ENCODE data around the gene PDCD1. TPM values are rescaled to one million over a fixed set of nuclear protein-coding genes. Genes with fewer than 3 reads are reported as not detected.
"Not testable (repeated sequence)": the region's sequence is repeated elsewhere in the genome, so short reads cannot be mapped to it uniquely, and the experiment has no call there.

Gene PDCD1
- total RNA-seq, 4 donors from 2014 or later: not detected

DNA sequence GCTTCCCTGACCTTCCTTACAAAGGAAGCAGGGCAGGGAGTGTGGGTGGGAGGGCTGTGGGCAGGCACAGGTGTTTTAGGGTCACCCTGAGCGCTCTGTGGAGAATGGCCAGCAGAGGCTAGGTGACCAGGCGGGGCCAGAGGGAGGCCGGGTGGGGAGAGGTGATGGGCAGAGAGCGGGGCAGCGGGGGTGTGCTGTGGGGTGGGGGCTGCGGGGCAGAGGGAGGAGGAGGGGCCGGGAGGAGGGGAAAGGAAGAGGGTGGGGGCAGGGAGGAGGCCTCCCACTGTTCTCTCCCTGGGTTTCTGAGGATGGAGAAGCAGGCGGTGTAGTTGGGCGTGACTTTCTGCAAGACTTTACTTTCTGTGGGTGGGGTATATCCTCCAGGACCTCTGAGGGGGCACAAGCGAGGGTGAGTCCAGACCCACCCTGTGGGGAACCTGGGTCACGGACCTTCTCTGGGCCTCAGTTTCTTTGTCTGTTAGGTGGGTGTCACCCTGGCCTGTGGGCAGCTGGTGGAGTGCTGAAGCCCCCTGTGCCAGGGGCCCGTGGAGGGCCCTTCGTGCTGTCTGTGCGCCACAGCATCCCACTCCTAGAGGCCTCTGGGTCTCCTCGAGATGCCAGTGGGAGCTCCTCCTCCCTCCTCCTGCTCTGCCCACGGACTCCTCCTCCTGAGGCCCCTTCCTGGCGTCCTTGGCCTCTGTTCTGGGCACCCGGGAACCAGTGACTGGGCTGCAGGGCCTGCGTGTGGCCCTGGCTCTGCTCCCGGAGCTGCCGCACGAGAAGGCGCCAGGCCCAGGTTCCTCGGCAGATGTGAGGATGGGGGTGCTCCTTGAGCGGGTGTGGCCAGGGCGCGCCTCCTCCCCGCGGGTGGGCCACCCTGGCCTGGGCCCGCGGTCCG lies 56.0 kb downstream of the PDCD1 start:
- Histone ChIP-seq H3K27me3 (peaks cover 25% of the 10 kb centered on the region), H3K4me3 (peak overlapping the region; percentile 51), H3K27ac (no peak overlapping the region), H3K4me1 (peaks cover 23% of the 10 kb centered on the region), H3K36me3 (no peaks in the 10 kb centered on the region), H3K9me3 (no peaks in the 10 kb centered on the region)
- TF ChIP-seq EP300 (IDR thresholded peaks at IDR 0.05): no peak
- TF ChIP-seq, protein P1, sequence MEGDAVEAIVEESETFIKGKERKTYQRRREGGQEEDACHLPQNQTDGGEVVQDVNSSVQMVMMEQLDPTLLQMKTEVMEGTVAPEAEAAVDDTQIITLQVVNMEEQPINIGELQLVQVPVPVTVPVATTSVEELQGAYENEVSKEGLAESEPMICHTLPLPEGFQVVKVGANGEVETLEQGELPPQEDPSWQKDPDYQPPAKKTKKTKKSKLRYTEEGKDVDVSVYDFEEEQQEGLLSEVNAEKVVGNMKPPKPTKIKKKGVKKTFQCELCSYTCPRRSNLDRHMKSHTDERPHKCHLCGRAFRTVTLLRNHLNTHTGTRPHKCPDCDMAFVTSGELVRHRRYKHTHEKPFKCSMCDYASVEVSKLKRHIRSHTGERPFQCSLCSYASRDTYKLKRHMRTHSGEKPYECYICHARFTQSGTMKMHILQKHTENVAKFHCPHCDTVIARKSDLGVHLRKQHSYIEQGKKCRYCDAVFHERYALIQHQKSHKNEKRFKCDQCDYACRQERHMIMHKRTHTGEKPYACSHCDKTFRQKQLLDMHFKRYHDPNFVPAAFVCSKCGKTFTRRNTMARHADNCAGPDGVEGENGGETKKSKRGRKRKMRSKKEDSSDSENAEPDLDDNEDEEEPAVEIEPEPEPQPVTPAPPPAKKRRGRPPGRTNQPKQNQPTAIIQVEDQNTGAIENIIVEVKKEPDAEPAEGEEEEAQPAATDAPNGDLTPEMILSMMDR (IDR thresholded peaks at IDR 0.05): no peak
- no peak for TF ChIP-seq POLR2A (IDR thresholded peaks at IDR 0.05)
- no peak for TF ChIP-seq POLR2AphosphoS5 (IDR thresholded peaks at IDR 0.05)
- no peak for DNase-seq (ENCODE audit: low spot score in 2 of 2)
- 53% methylated on average over 18 of the region's 32 CpGs for WGBS

DNA sequence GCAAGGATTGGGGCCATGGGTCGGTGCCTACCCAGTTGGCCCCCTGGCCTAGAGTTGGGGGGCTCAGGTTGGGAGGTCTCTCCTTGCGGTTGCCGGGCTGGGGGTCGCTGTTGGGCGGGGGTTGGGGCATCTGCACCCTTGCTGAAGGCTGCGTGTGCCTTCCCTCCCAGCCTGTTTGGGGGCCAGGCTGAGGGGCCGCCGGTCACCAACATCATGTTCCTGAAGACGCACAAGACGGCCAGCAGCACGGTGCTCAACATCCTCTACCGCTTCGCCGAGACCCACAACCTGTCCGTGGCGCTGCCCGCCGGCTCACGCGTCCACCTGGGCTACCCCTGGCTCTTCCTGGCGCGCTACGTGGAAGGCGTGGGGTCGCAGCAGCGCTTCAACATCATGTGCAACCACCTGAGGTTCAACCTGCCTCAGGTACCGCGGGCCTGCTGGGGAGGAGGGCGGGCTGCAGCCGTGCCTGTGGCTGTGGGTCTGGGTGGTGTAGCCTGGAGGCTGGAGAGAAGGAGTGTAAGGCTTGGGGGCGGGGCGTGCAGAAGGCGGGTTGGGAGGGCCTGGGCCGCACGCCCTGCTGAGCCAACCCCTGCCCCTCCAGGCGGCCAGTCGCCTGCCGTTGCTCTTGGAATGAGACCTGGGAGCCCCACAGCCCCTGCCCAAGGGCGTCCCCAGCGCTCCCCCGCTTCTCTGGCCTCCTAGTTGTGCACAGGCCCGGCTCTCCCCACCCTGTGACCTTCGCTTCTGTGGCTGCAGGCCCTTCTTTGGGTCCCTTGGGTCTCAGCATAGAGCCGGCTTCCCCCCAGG lies 56.9 kb downstream of the PDCD1 start:
- no peak overlapping the region for H3K4me3 ChIP-seq
- H3K36me3 ChIP-seq: no peaks in the 10 kb centered on the region
- 65% methylated on average over 6 of the region's 44 CpGs for WGBS
- no peak for DNase-seq (ENCODE audit: low spot score in 2 of 2)
- H3K27ac ChIP-seq: no peak overlapping the region
- H3K4me1 ChIP-seq: peaks cover 23% of the 10 kb centered on the region
- TF ChIP-seq, protein P1 (IDR thresholded peaks at IDR 0.05): no peak
- TF ChIP-seq POLR2A (IDR thresholded peaks at IDR 0.05): no peak
- no peak for TF ChIP-seq POLR2AphosphoS5 (IDR thresholded peaks at IDR 0.05)
- TF ChIP-seq EP300 (IDR thresholded peaks at IDR 0.05): no peak
- H3K27me3 ChIP-seq: peaks cover 25% of the 10 kb centered on the region
- no peaks in the 10 kb centered on the region for H3K9me3 ChIP-seq

DNA sequence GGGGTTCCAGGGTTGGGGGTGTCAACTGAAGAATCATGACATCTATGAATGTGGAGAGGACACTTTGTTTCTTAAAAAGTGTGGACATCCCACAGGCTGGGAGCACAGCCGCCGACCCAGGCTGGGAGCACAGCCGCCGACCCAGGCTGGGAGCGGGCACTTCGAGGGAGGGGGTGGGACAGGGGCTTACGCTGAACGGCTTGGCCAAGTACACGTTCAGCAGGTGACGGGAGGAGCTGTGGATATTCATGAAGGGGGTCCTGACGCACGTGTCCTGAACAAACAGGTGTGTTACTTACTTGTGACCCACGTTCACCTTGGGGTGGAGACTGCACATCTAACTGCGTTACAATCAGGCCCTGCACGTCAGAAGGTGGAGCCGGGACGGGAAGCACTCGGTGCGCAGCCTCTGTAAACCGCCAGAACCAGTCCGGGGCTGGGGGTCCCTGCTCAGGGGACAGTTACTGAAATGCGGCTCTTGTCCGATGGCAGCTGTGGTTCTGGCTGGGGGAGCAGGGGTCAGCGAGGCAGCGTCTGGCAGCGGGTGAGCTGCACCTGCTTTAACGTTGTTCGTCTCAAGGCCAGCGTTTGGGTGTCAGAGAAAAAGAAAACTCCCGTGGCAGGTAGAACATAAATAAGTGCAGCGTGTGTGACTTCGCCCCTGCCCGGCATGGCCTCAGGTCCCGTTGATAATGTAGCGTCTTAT lies 58.3 kb downstream of the PDCD1 start:
- H3K27ac ChIP-seq; H3K4me3 ChIP-seq; H3K9me3 ChIP-seq; DNase-seq (ENCODE audit: low spot score in 2 of 2); H3K36me3 ChIP-seq: not testable (repeated sequence)
- WGBS: 69% methylated on average over 35 of the region's 35 CpGs
- peaks cover 23% of the 10 kb centered on the region for H3K4me1 ChIP-seq
- peaks cover 25% of the 10 kb centered on the region for H3K27me3 ChIP-seq

Other genes with a start within 250 kb of the PDCD1 start
- gene THAP4, start 221.7 kb downstream of the PDCD1 start, total RNA-seq: 10 to 100 TPM; 46.4 to 56.2 (median 51.2) TPM
- 100 to 1,000 TPM in 1 of 4 donors, 10 to 100 TPM in 3; 50.5 to 173 (median 88.0) TPM for gene ATG4B, start 221.2 kb downstream of the PDCD1 start, total RNA-seq
- gene DTYMK, start 172.1 kb downstream of the PDCD1 start, total RNA-seq: 10 to 100 TPM; 14.6 to 29.1 (median 18.2) TPM
- gene ING5, start 156.9 kb downstream of the PDCD1 start, total RNA-seq: 10 to 100 TPM; 32.1 to 94.9 (median 46.4) TPM
- 100 to 1,000 TPM in 1 of 4 donors, 10 to 100 TPM in 3; 37.7 to 160 (median 62.2) TPM for gene D2HGDH, start 124.3 kb downstream of the PDCD1 start, total RNA-seq
- gene GAL3ST2, start 82.1 kb downstream of the PDCD1 start, total RNA-seq: not detected
- under 1 TPM in 2 of 4 donors, not detected in 2; 0.21 to 0.70 TPM for gene NEU4, start 49.7 kb downstream of the PDCD1 start, total RNA-seq
- gene RTP5, start 10.8 kb upstream of the PDCD1 start, total RNA-seq: not detected

Data from suprapubic skin (tissue), 4 donors.